Pancreas (tissue), 10 donors: Measurements from ENCODE around the gene LPCAT1. TPM values are rescaled to one million over a fixed set of nuclear protein-coding genes. Genes with fewer than 3 reads are reported as not detected.

ENCODE experiments used
- ATAC-seq, 4 donors: fragments of 200-7000 bp; cut with Tn5 transposase; one replicate each; pipeline versions ENCODE4 v1.8.0 to v1.9.1; 2020; ENCODE audit warnings: mild to moderate bottlenecking in 4 of 4, moderate library complexity in 4 of 4
- DNase-seq, 6 donors: peaks; one replicate each; pipeline ENCODE4 v3.0.0-alpha.2; 2020
- FAIRE-seq: peaks from 2 replicates; lab custom pipeline; 2012; peaks lifted over from hg19 to GRCh38; lab: Jason Lieb, UNC
- H3K27ac ChIP-seq, 4 donors: fragments of 200-600 bp; sonication (generic); 1 replicate in 3 of 4; 2 replicates in 1 of 4; pipeline versions ENCODE4 v1.5.0 to v1.8.0; 2020
- H3K27me3 ChIP-seq, 4 donors: fragments of 200-600 bp; one replicate each; pipeline ENCODE4 v1.8.0; 2021
- H3K36me3 ChIP-seq, 3 donors: fragments of 200-600 bp; sonication (generic) in 1 of 3; one replicate each; pipeline versions ENCODE4 v1.5.0 to v1.8.0; 2020 to 2021
- H3K4me1 ChIP-seq, 3 donors: fragments of 200-600 bp; one replicate each; pipeline ENCODE4 v1.8.0; 2021
- H3K4me3 ChIP-seq, 4 donors: fragments of 200-600 bp; sonication (generic) in 2 of 4; one replicate each; pipeline versions ENCODE4 v1.5.0 to v1.8.0; 2020 to 2021
- H3K9me3 ChIP-seq, 4 donors: fragments of 200-600 bp; one replicate each; pipeline ENCODE4 v1.8.0; 2021
- CTCF ChIP-seq, 4 donors: fragments of 200-600 bp; sonication (generic) in 3 of 4; IDR thresholded peaks; one replicate each; pipeline versions ENCODE4 v1.5.0 to v1.8.0; 2021; ENCODE audit warnings: antibody characterized with exemption in 4 of 4
- WGBS, 2 donors: extraction: QIAGEN DNeasy Blood & Tissue Kit; methylation state at CpG; one replicate each; pipeline ENCODE4 v1.1.7; 2013; 5-methylcytosine and 5-hydroxymethylcytosine counted together
- intact Hi-C, 3 donors: fragments of 100-400 bp; cut with DNase I; formaldehyde crosslinking; loops; one replicate each; pipeline versions ENCODE4 v1.11.1 to v1.14.2; 2022
- polyA plus RNA-seq, 2 donors: library from polyadenylated mRNA; stranded (reverse); fragments of 200-250 nt; gene quantifications; one replicate each; pipeline ENCODE4 v1.2.3, GENCODE V29; 2013
- total RNA-seq, 6 donors: library from RNA; stranded (reverse); fragmentation: NEBNext Ultra II Directional in 4 of 6; extraction: Animal tissue kit (Norgen Biotek cat#: 25700) in 4 of 6; gene quantifications; one replicate each; pipeline versions ENCODE4 v1.2.1 to v1.2.4, GENCODE V29; 2021 to 2023
- donor health status: healthy with polysubstance abuse.
- donor health status: DM: no; HTN: no; CAD: no; lungs with moderate emphysema.
- donor health status: DM: no; HTN: no; CAD: no.
- donor health status: control.
- donor health status: control.
- donor health status: Bipolar disorder and iron deficiency.
- donor health status: DM: yes; HTN: yes; CAD: no.
- donor health status: DM: no; HTN: no; CAD: no.
- donor health status: DM: no; HTN: no; CAD: no.
- donor health status: DM: yes; HTN: yes; CAD: no.

The LPCAT1 gene
- total and polyA plus RNA-seq, 8 donors: 6.5 to 26.1 (median 13.8) TPM

DNA sequence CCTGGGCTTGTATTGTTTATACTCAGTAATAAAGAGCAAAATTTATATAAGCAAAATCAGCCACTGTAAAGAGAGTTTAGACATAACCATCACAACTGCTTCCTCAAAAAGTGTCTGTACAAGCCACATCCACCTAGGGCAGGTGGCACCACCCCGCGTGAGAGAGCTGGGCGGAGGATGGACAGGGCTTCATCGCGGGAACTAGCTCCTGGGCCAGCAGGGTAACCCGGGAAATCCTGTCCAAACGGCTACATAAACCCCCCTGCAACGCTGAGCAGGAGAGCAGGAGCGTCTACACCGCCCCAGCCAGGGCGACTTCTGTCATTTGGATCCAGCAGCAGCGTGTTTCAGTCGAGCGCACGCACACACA, 79.8 kb downstream of the LPCAT1 start:
- peaks cover 0 to 5% (median 0%) of the 10 kb centered on the region in 3 donors for H3K4me1 ChIP-seq
- WGBS, 2 donors: 45 to 50% methylated on average over 15 of the region's 15 CpGs
- DNase-seq: no peak
- no peak for ATAC-seq
- intact Hi-C loops: no loop called here
- no peaks in the 10 kb centered on the region for H3K9me3 ChIP-seq
- no peak overlapping the region for H3K27ac ChIP-seq
- peaks cover 0 to 43% (median 3%) of the 10 kb centered on the region in 4 donors for H3K27me3 ChIP-seq
- no peak for TF ChIP-seq CTCF (IDR thresholded peaks at IDR 0.05)
- H3K4me3 ChIP-seq: no peak overlapping the region
- no peaks in the 10 kb centered on the region for H3K36me3 ChIP-seq
- FAIRE-seq: no peak

- DNase-seq: peak in 1 of 6 donors; percentile 37
- no peak for FAIRE-seq
Observed at GRCh38 chr5:1443171-1443570, 80.6 kb downstream of the LPCAT1 start.

GRCh38 chr5:1442222-1443145, 81.3 kb downstream of the LPCAT1 start:
- Histone ChIP-seq H3K36me3 (no peaks in the 10 kb centered on the region), H3K4me3 (no peak overlapping the region), H3K9me3 (no peaks in the 10 kb centered on the region), H3K4me1 (peaks cover 0 to 5% (median 0%) of the 10 kb centered on the region in 3 donors), H3K27ac (no peak overlapping the region), H3K27me3 (peaks cover 0 to 43% (median 3%) of the 10 kb centered on the region in 4 donors)
- FAIRE-seq (no peak), ATAC-seq (no peak), DNase-seq (peak in 2 of 6 donors; percentile 43 to 45)
- 53 to 54% methylated on average over 36 of the region's 36 CpGs for WGBS, 2 donors
- TF ChIP-seq CTCF (IDR thresholded peaks at IDR 0.05): no peak
- intact Hi-C loops: no loop called here

More at GRCh38 chr5:1443171-1443570, 80.6 kb downstream of the LPCAT1 start:
- no peaks in the 10 kb centered on the region for H3K9me3 ChIP-seq
- no peaks in the 10 kb centered on the region for H3K36me3 ChIP-seq
- peaks cover 0 to 5% (median 0%) of the 10 kb centered on the region in 3 donors for H3K4me1 ChIP-seq
- peaks cover 0 to 43% (median 3%) of the 10 kb centered on the region in 4 donors for H3K27me3 ChIP-seq
- TF ChIP-seq CTCF (IDR thresholded peaks at IDR 0.05): no peak
- H3K27ac ChIP-seq: no peak overlapping the region
- intact Hi-C loops: no loop called here
- no peak for ATAC-seq
- 48 to 53% methylated on average over 9 of the region's 9 CpGs for WGBS, 2 donors
- no peak overlapping the region for H3K4me3 ChIP-seq

DNA sequence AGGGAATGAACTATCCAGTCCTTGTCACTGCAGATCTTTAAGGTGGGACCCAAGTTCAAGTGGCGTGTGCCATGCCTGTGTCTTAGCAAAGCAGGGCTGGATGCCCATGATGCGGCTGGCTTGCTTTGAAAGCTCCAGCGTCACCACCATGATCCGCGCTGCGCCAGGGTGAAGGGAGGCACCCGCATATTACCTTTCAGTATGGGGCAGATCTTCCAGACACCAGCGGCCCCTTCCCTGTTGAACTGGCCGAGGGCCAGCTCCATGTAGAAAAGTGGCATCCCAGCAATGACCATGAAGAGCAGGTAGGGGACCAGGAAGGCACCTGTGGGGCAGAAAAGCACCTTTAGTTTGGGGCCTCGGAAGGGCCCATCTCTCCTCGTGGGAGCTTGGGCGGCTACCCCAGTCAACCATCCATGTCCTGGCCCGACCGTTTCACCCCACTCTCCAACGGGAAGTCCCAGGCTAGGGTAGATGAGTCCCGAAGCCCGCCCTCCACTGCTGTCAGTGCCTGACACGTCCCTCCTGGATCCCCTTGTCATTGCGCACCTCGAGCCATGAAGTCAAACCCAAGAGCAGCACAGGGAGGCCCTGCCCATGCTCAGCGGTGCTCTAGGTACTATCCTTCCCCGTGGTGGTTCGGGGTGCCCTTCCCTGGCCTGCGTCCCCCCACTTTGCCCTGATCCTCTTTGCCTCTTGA, 82.4 kb downstream of the LPCAT1 start:
- H3K27ac ChIP-seq: no peak overlapping the region
- peak in 1 of 6 donors; percentile 50 for DNase-seq
- H3K27me3 ChIP-seq: peaks cover 0 to 42% (median 3%) of the 10 kb centered on the region in 4 donors
- FAIRE-seq: no peak
- WGBS, 2 donors: 76 to 82% methylated on average over 24 of the region's 24 CpGs
- ATAC-seq: no peak
- intact Hi-C loops: no loop called here
- H3K4me3 ChIP-seq: no peak overlapping the region
- H3K36me3 ChIP-seq: no peaks in the 10 kb centered on the region
- H3K4me1 ChIP-seq: peaks cover 0 to 5% (median 0%) of the 10 kb centered on the region in 3 donors
- H3K9me3 ChIP-seq: no peaks in the 10 kb centered on the region
- no peak for TF ChIP-seq CTCF (IDR thresholded peaks at IDR 0.05)
